Ovary (tissue), 9 donors: Measurements from ENCODE around the gene KCNG2. TPM values are rescaled to one million over a fixed set of nuclear protein-coding genes. Genes with fewer than 3 reads are reported as not detected.

Source experiments
- DNase-seq, 5 donors: peaks; one replicate each; pipeline ENCODE4 v3.0.0-alpha.2; 2019 to 2020
- H3K27ac ChIP-seq, 2 donors: fragments of 200-600 bp; one replicate each; pipeline versions ENCODE4 v1.5.1 to v1.8.0; 2019 to 2022
- H3K27me3 ChIP-seq: fragments of 200-600 bp; one replicate; pipeline ENCODE4 v1.8.0; 2022
- H3K36me3 ChIP-seq: fragments of 200-600 bp; sonication (generic); one replicate; pipeline ENCODE4 v1.5.1; 2019
- H3K4me1 ChIP-seq: one replicate; pipeline ENCODE4 v1.8.1; 2013; ENCODE audit warnings: mild to moderate bottlenecking, moderate library complexity; ENCODE audit not compliant: insufficient read depth
- H3K4me3 ChIP-seq: fragments of 200-600 bp; sonication (generic); one replicate; pipeline ENCODE4 v1.5.1; 2017
- H3K9me3 ChIP-seq, 2 donors: fragments of 200-600 bp in 1 of 2; sonication (generic) in 1 of 2; one replicate each; pipeline versions ENCODE4 v1.5.1 to v1.8.1; 2013 to 2019; ENCODE audit warnings: mild to moderate bottlenecking in 1 of 2, moderate library complexity in 1 of 2
- CTCF ChIP-seq, 3 donors: fragments of 450-650 bp in 2 of 3; fragments of 200-600 bp in 1 of 3; IDR thresholded peaks; one replicate each; pipeline versions ENCODE4 v1.5.1 to v1.8.0; 2016 to 2022; ENCODE audit warnings: antibody characterized with exemption in 3 of 3, mild to moderate bottlenecking in 1 of 3
- EP300 ChIP-seq: sonication (generic); formaldehyde crosslinking; IDR thresholded peaks from one replicate; pipeline ENCODE4 v1.6.1; 2017; ENCODE audit warnings: antibody characterized with exemption
- POLR2A ChIP-seq: fragments of 450-650 bp; IDR thresholded peaks from one replicate; pipeline ENCODE4 v1.6.1; 2017; ENCODE audit warnings: antibody characterized with exemption, mild to moderate bottlenecking, moderate library complexity
- WGBS, 3 donors: extraction: QIAGEN DNeasy Blood & Tissue Kit in 1 of 3; methylation state at CpG; one replicate each; pipeline versions ENCODE4 v1.1.5 to v1.1.7; 2013 to 2017; 5-methylcytosine and 5-hydroxymethylcytosine counted together
- intact Hi-C, 4 donors: fragments of 100-400 bp; cut with DNase I; formaldehyde crosslinking; loops; one replicate each; pipeline versions ENCODE4 v1.11.0 to v1.15.1; 2022 to 2023
- polyA plus RNA-seq, 2 donors: library from polyadenylated mRNA; stranded (reverse); fragments of 200-250 nt in 1 of 2; fragments of 350-450 nt in 1 of 2; fragmentation: Illumina TruSeq in 1 of 2; extraction: RNeasy Lipid Tissue Mini Kit (QIAGEN cat#74804) in 1 of 2; gene quantifications; one replicate each; pipeline ENCODE4 v1.2.3, GENCODE V29; 2013 to 2014
- total RNA-seq, 7 donors: library from RNA; depleted of rRNA in 2 of 7; stranded (reverse); fragments of >200 nt in 2 of 7; fragmentation: NEBNext Ultra II Directional in 3 of 7; extraction: Animal tissue kit (Norgen Biotek cat#: 25700) in 3 of 7; gene quantifications; one replicate each; pipeline versions ENCODE4 v1.1.0 to v1.2.4, GENCODE V29; 2016 to 2023
- donor health status: DM: no; HTN: no; CAD: no; lungs with moderate emphysema.
- donor health status: DM: no; HTN: no; CAD: no.
- donor health status: Bipolar disorder and iron deficiency.
- donor health status: DM: yes; HTN: yes; CAD: no.
- donor health status: DM: no; HTN: no; CAD: no.
- donor health status: DM: yes; HTN: yes; CAD: no.

KCNG2 gene
- total and polyA plus RNA-seq, 9 donors: 0.10 to 0.80 (median 0.21) TPM; not detected in 3

GRCh38 chr18:79944126-79944731 is 146.5 kb downstream of the KCNG2 start:
- TF ChIP-seq EP300: no peak
- no peak for TF ChIP-seq POLR2A
- TF ChIP-seq CTCF (IDR thresholded peaks at IDR 0.05): no peak
- DNase-seq: peak; percentile 62 to 80 (median 72)
- Histone ChIP-seq H3K36me3 (no peaks in the 10 kb centered on the region), H3K4me3 (no peak overlapping the region), H3K27ac (no peak overlapping the region), H3K4me1 (peaks cover 12% of the 10 kb centered on the region), H3K9me3 (no peaks in the 10 kb centered on the region), H3K27me3 (no peaks in the 10 kb centered on the region)
- 29 to 30% (median 29%) methylated on average over 11 of the region's 11 CpGs for WGBS, 3 donors
- intact Hi-C loops: no loop called here

GRCh38 chr18:79944746-79945117 is 147.0 kb downstream of the KCNG2 start:
- intact Hi-C loops: no loop called here
- Histone ChIP-seq H3K27me3 (no peaks in the 10 kb centered on the region), H3K4me3 (no peak overlapping the region), H3K27ac (no peak overlapping the region), H3K4me1 (peaks cover 15% of the 10 kb centered on the region), H3K36me3 (no peaks in the 10 kb centered on the region), H3K9me3 (no peaks in the 10 kb centered on the region)
- peak in 3 of 5 donors; percentile 4 to 29 (median 8) for DNase-seq
- no peak for TF ChIP-seq CTCF (IDR thresholded peaks at IDR 0.05)
- TF ChIP-seq EP300: no peak
- TF ChIP-seq POLR2A: no peak
- WGBS, 3 donors: 31 to 58% (median 42%) methylated on average over 2 to 3 of the region's 3 CpGs

GRCh38 chr18:79945118-79946042 is 147.6 kb downstream of the KCNG2 start:
- intact Hi-C loops: no loop called here
- H3K36me3 ChIP-seq: no peaks in the 10 kb centered on the region
- no peak overlapping the region for H3K27ac ChIP-seq
- H3K4me3 ChIP-seq: no peak overlapping the region
- 77 to 82% (median 78%) methylated on average over 17 of the region's 17 CpGs for WGBS, 3 donors
- H3K4me1 ChIP-seq: peaks cover 19% of the 10 kb centered on the region
- peak in 3 of 5 donors; percentile 8 to 32 (median 18) for DNase-seq
- no peak for TF ChIP-seq EP300
- TF ChIP-seq CTCF (IDR thresholded peaks at IDR 0.05): no peak
- no peak for TF ChIP-seq POLR2A
- H3K9me3 ChIP-seq: no peaks in the 10 kb centered on the region
- H3K27me3 ChIP-seq: no peaks in the 10 kb centered on the region

DNA sequence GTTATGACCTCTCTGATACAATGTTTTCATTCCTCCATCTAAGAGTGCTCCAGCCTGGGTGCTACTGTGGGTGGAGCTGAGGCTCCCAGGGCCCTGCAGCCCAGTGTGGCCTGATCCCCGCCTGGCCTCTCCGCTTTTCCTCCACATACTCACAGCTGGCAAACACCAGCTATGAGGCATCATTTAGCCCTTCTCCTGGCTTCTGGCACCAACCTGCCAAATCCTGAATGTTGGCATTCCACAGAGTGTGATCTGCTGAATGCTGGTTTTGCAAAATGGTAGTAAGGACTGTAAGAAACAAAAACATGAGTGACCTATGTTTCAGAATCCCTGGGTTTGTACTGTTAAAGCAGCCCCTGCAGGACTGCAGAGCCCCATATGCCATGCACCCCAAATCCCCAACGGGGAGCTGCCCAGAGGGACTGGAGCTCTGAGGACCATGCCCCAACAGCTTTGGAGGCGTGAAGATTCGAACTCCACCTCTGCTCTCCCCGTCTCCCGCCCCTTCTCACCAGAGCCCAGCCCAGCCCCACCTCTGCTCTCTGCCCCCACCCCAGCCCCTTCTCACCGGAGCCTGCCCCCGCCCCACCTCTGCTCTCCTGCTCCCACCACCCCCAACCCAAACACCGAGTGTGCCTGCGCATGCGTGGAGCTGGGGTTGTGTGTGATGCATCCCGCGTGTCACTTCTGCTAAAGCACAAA is 149.5 kb downstream of the KCNG2 start:
- peaks cover 24% of the 10 kb centered on the region for H3K4me1 ChIP-seq
- TF ChIP-seq POLR2A: no peak
- TF ChIP-seq EP300: no peak
- no peak for TF ChIP-seq CTCF (IDR thresholded peaks at IDR 0.05)
- H3K27me3 ChIP-seq: no peaks in the 10 kb centered on the region
- H3K36me3 ChIP-seq: no peaks in the 10 kb centered on the region
- 87 to 90% (median 90%) methylated on average over 13 to 14 of the region's 14 CpGs for WGBS, 3 donors
- no peak overlapping the region for H3K4me3 ChIP-seq
- H3K27ac ChIP-seq: no peak overlapping the region
- intact Hi-C loops: no loop called here
- H3K9me3 ChIP-seq: no peaks in the 10 kb centered on the region
- DNase-seq: peak in 3 of 5 donors; percentile 5 to 29 (median 8)
